ENCODE data around the gene WIZ. TPM values are rescaled to one million over a fixed set of nuclear protein-coding genes. Genes with fewer than 3 reads are reported as not detected.

Gene WIZ
- polyA plus RNA-seq, 1 donor (not counting 4 experiments of a cell fraction or from before 2014, with no cell fraction given), result 5.1 TPM

GRCh38 chr19:15444505-15445226 is 5.1 kb downstream of the WIZ start:
- DNase-seq (ENCODE audit: low read depth, low spot score), result no peak

GRCh38 chr19:15443838-15444237 is 5.9 kb downstream of the WIZ start:
- Histone ChIP-seq H3K36me3 (ENCODE audit: control insufficient read depth in 2 of 2, extremely low read depth in 1 of 2, insufficient read depth in 2 of 2, low read length in 2 of 2) (no peaks in the 10 kb centered on the region), H3K9me3 (ENCODE audit: control insufficient read depth, low read depth, low read length) (no peaks in the 10 kb centered on the region), H3K4me1 (ENCODE audit: control insufficient read depth, extremely low read depth, insufficient read depth, low read length) (no peaks in the 10 kb centered on the region), H3K27ac (ENCODE audit: control insufficient read depth, insufficient read depth, low read length) (no peak overlapping the region), H4K20me1 (ENCODE audit: control insufficient read depth, extremely low read depth, insufficient read depth, low read length) (no peaks in the 10 kb centered on the region), H3K9me1 (ENCODE audit: control insufficient read depth, extremely low read depth, insufficient read depth, low read length) (no peaks in the 10 kb centered on the region), H3K27me3 (ENCODE audit: control insufficient read depth, extremely low read depth, insufficient read depth, low read length) (peaks cover 6% of the 10 kb centered on the region), H3K9ac (ENCODE audit: control insufficient read depth, extremely low read depth, insufficient read depth, low read length) (no peak overlapping the region), H3K4me2 (ENCODE audit: control insufficient read depth, extremely low read depth, insufficient read depth, low read depth, low read length) (no peak overlapping the region), H3K79me2 (ENCODE audit: control insufficient read depth, insufficient read depth, low read length) (no peaks in the 10 kb centered on the region), H3K4me3 (ENCODE audit: control insufficient read depth in 2 of 3, extremely low read depth in 1 of 3, insufficient read depth in 2 of 3, low read depth in 1 of 3, low read length in 3 of 3) (no peak overlapping the region), H2AFZ (ENCODE audit: control insufficient read depth, low read length) (no peak overlapping the region)
- FAIRE-seq, result no peak
- dilution Hi-C loops (cut with MboI; ENCODE audit: extremely low pct_ligation_motif_present, low sequenced_read_pairs), result no loop called here
- DNase-seq (ENCODE audit: low read depth, low spot score), result no peak
- no peak for TF ChIP-seq EZH2 (IDR thresholded peaks at IDR 0.05; ENCODE audit: low read length)
- TF ChIP-seq CTCF (optimal IDR thresholded peaks at IDR 0.05 in 1 of 3, IDR thresholded peaks at IDR 0.05 in 1 of 3, conservative IDR thresholded peaks at IDR 0.05 in 1 of 3; ENCODE audit: extremely low read depth in 1 of 3, insufficient read depth in 2 of 3, low read length in 3 of 3), result no peak

More at GRCh38 chr19:15444505-15445226, 5.1 kb downstream of the WIZ start:
- H3K9ac ChIP-seq (ENCODE audit: control insufficient read depth, extremely low read depth, insufficient read depth, low read length), result no peak overlapping the region
- peaks cover 5% of the 10 kb centered on the region for H3K27me3 ChIP-seq (ENCODE audit: control insufficient read depth, extremely low read depth, insufficient read depth, low read length)
- H3K79me2 ChIP-seq (ENCODE audit: control insufficient read depth, insufficient read depth, low read length), result no peaks in the 10 kb centered on the region
- TF ChIP-seq CTCF (optimal IDR thresholded peaks at IDR 0.05 in 1 of 3, IDR thresholded peaks at IDR 0.05 in 1 of 3, conservative IDR thresholded peaks at IDR 0.05 in 1 of 3; ENCODE audit: extremely low read depth in 1 of 3, insufficient read depth in 2 of 3, low read length in 3 of 3) (no peak), EZH2 (IDR thresholded peaks at IDR 0.05; ENCODE audit: low read length) (no peak)
- H3K9me1 ChIP-seq (ENCODE audit: control insufficient read depth, extremely low read depth, insufficient read depth, low read length), result no peaks in the 10 kb centered on the region
- H3K27ac ChIP-seq (ENCODE audit: control insufficient read depth, insufficient read depth, low read length), result no peak overlapping the region
- H2AFZ ChIP-seq (ENCODE audit: control insufficient read depth, low read length), result no peak overlapping the region
- no peaks in the 10 kb centered on the region for H4K20me1 ChIP-seq (ENCODE audit: control insufficient read depth, extremely low read depth, insufficient read depth, low read length)
- no peak overlapping the region for H3K4me3 ChIP-seq (ENCODE audit: control insufficient read depth in 2 of 3, extremely low read depth in 1 of 3, insufficient read depth in 2 of 3, low read depth in 1 of 3, low read length in 3 of 3)
- H3K36me3 ChIP-seq (ENCODE audit: control insufficient read depth in 2 of 2, extremely low read depth in 1 of 2, insufficient read depth in 2 of 2, low read length in 2 of 2), result no peaks in the 10 kb centered on the region
- FAIRE-seq, result no peak
- H3K9me3 ChIP-seq (ENCODE audit: control insufficient read depth, low read depth, low read length), result no peaks in the 10 kb centered on the region
- dilution Hi-C loops (cut with MboI; ENCODE audit: extremely low pct_ligation_motif_present, low sequenced_read_pairs), result no loop called here
- H3K4me1 ChIP-seq (ENCODE audit: control insufficient read depth, extremely low read depth, insufficient read depth, low read length), result no peaks in the 10 kb centered on the region
- H3K4me2 ChIP-seq (ENCODE audit: control insufficient read depth, extremely low read depth, insufficient read depth, low read depth, low read length), result no peak overlapping the region
